Activated CD4-positive, alpha-beta memory T cell treated with anti-CD3 and anti-CD28 coated beads, Interleukin-2, amount 10 ng/mL, durations not matched to agents 7 days and 5 days (primary cell): ENCODE results near the gene GPX4. TPM values are rescaled to one million over a fixed set of nuclear protein-coding genes. Genes with fewer than 3 reads are reported as not detected.
A peak's percentile ranks its signal among the peaks of the same experiment; 100 is the strongest.

Experiments used
- CTCF ChIA-PET: fragments of 350-600 bp; sonication (Branson Sonifier 250); formaldehyde crosslinking; loops from one replicate; lab custom pipeline; 2021; ENCODE audit warnings: antibody characterized with exemption, inconsistent platforms; lab: Charles Lee
- POLR2A ChIA-PET: fragments of 350-600 bp; sonication (Branson Sonifier 250); formaldehyde crosslinking; loops from one replicate; lab custom pipeline; 2021; ENCODE audit warnings: antibody characterized with exemption; lab: Charles Lee
- DNase-seq: peaks from one replicate; pipeline ENCODE4 v3.0.0-alpha.2; 2020
- H3K27ac Mint-ChIP-seq: one replicate; pipeline ENCODE4 v1.8.0; 2021; ENCODE audit warnings: mild to moderate bottlenecking, mixed read lengths
- H3K27me3 Mint-ChIP-seq: one replicate; pipeline ENCODE4 v1.8.0; 2021; ENCODE audit warnings: mixed read lengths
- H3K36me3 Mint-ChIP-seq: one replicate; pipeline ENCODE4 v1.8.0; 2021; ENCODE audit warnings: low read depth, mixed read lengths
- H3K4me1 Mint-ChIP-seq: one replicate; pipeline ENCODE4 v1.8.0; 2021; ENCODE audit warnings: mixed read lengths
- H3K4me3 Mint-ChIP-seq: one replicate; pipeline ENCODE4 v1.8.0; 2021; ENCODE audit warnings: mild to moderate bottlenecking, mixed read lengths
- H3K9me3 Mint-ChIP-seq: one replicate; pipeline ENCODE4 v1.8.0; 2021; ENCODE audit warnings: mixed read lengths
- total RNA-seq, 2 experiments: library from RNA; stranded (reverse); gene quantifications; one replicate each; pipeline ENCODE4 v1.2.3, GENCODE V29; 2021

The GPX4 gene
- total RNA-seq, 2 experiments from 2014 or later, result 141 to 148 TPM

DNA sequence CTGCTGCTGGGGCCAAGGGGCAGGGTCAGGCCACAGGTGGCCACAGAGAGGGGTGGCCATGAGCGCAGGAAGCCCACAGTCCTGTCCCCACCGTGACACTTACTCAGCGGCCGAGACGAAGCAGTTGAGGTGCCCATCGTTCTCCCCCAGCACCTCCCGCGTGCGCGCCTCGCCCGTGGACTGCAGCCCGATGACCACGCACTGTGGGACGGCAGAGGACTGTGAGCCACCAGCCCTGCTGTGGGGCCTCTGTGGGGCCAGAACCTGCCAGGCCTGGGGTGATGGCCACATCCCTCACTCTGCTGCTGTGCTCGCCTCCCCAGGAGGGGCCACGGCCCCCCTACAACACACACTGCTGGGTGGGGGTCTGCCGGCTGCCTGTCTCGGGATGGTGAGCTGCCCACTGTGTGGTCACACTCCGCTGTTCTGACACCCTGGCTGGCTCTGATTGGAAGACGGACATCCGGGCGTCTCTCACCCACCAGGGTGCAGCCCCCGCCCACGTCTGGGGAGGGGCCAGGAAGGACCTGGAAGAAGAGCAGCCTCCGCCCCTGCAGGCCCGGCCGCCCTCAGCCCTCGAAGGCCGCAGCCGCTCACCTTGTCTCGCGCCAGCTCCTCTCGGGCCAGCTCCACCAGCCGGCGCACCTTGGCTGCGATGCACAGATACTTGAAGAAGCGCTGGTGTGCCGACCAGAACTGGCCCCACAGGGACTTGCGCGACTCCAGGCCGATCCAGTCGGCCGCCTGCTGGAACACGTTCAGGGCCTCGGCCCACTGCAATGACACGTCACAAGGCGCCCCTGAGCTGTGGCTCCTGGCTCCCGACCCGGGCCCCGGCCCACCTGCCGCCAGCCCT is 13.2 kb downstream of the GPX4 start:
- CTCF ChIA-PET, result interaction anchor here (0.9 kb wide), 1 partner anchor 13 kb away, joined by 3 read pairs; no protein-coding TSS in a partner anchor
- peaks cover 31% of the 10 kb centered on the region for H3K36me3 Mint-ChIP-seq
- no peak for DNase-seq

GRCh38 chr19:1117654-1118053 is 13.9 kb downstream of the GPX4 start:
- peaks cover 6% of the 10 kb centered on the region for H3K4me1 Mint-ChIP-seq
- ChIA-PET POLR2A (no interaction called here), CTCF (interaction anchor here (1.1 kb wide), 1 partner anchor 76 kb away, joined by 3 read pairs; no protein-coding TSS in a partner anchor)
- peaks cover 31% of the 10 kb centered on the region for H3K36me3 Mint-ChIP-seq
- no peaks in the 10 kb centered on the region for H3K27me3 Mint-ChIP-seq
- H3K27ac Mint-ChIP-seq, result no peak overlapping the region
- H3K9me3 Mint-ChIP-seq, result no peaks in the 10 kb centered on the region
- no peak for DNase-seq
- H3K4me3 Mint-ChIP-seq, result no peak overlapping the region

More for the DNA sequence above, 13.2 kb downstream of the GPX4 start:
- H3K4me1 Mint-ChIP-seq, result peaks cover 6% of the 10 kb centered on the region
- H3K4me3 Mint-ChIP-seq, result no peak overlapping the region
- no peak overlapping the region for H3K27ac Mint-ChIP-seq
- H3K9me3 Mint-ChIP-seq, result no peaks in the 10 kb centered on the region
- H3K27me3 Mint-ChIP-seq, result no peaks in the 10 kb centered on the region
- POLR2A ChIA-PET, result interaction anchor here (1.1 to 1.2 kb wide), 3 partner anchors 14 to 152 kb away, joined by 3 to 5 read pairs (median 5); partner anchors contain the start of gene CIRBP

DNA sequence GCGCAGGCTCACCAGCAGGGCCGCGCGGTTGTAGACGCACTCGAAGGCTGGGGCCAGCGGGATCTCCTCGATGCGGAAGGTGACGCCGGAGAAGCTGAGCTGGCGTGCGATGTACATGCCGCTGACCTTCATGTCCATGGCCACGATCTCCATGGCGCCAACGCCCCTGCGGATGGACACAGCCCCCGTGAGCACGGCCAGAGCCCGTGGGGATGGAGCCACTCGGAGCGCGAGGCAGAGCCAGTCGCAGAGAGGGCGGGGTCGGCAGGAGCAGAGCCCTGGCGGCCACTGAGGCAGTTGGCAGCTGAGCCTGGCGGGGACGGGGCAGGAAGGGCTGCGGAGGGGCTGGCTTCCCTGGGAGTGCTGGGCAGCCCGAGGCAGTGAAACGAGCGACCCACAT is 15.2 kb downstream of the GPX4 start:
- CTCF ChIA-PET, result no interaction called here
- POLR2A ChIA-PET, result no interaction called here
- no peak overlapping the region for H3K4me3 Mint-ChIP-seq
- H3K27me3 Mint-ChIP-seq, result no peaks in the 10 kb centered on the region
- no peak for DNase-seq
- H3K9me3 Mint-ChIP-seq, result no peaks in the 10 kb centered on the region
- no peak overlapping the region for H3K27ac Mint-ChIP-seq
- H3K36me3 Mint-ChIP-seq, result peaks cover 37% of the 10 kb centered on the region
- H3K4me1 Mint-ChIP-seq, result peaks cover 2% of the 10 kb centered on the region

- CTCF ChIA-PET, result no interaction called here
- DNase-seq, result no peak
- Mint-ChIP-seq H3K27me3 (no peaks in the 10 kb centered on the region), H3K27ac (no peak overlapping the region), H3K9me3 (no peaks in the 10 kb centered on the region), H3K4me3 (no peak overlapping the region), H3K36me3 (peaks cover 38% of the 10 kb centered on the region), H3K4me1 (peaks cover 2% of the 10 kb centered on the region)
- POLR2A ChIA-PET, result no interaction called here
These were observed 15.9 kb downstream of the GPX4 start for GRCh38 chr19:1119475-1120217.

GRCh38 chr19:1121395-1121794 is 17.6 kb downstream of the GPX4 start:
- H3K36me3 Mint-ChIP-seq, result peaks cover 46% of the 10 kb centered on the region
- POLR2A ChIA-PET, result no interaction called here
- H3K9me3 Mint-ChIP-seq, result no peaks in the 10 kb centered on the region
- H3K27me3 Mint-ChIP-seq, result no peaks in the 10 kb centered on the region
- H3K4me3 Mint-ChIP-seq, result no peak overlapping the region
- peaks cover 6% of the 10 kb centered on the region for H3K4me1 Mint-ChIP-seq
- no peak for DNase-seq
- no peak overlapping the region for H3K27ac Mint-ChIP-seq
- CTCF ChIA-PET, result no interaction called here

- POLR2A ChIA-PET, result no interaction called here
- no peaks in the 10 kb centered on the region for H3K27me3 Mint-ChIP-seq
- CTCF ChIA-PET, result interaction anchor here (2.3 kb wide), 1 partner anchor 9 kb away, joined by 9 read pairs; no protein-coding TSS in a partner anchor
- H3K4me3 Mint-ChIP-seq, result no peak overlapping the region
- peaks cover 52% of the 10 kb centered on the region for H3K36me3 Mint-ChIP-seq
- H3K9me3 Mint-ChIP-seq, result no peaks in the 10 kb centered on the region
- no peak for DNase-seq
- peaks cover 14% of the 10 kb centered on the region for H3K4me1 Mint-ChIP-seq
- no peak overlapping the region for H3K27ac Mint-ChIP-seq
These were observed 18.5 kb downstream of the GPX4 start for GRCh38 chr19:1122021-1122971.

- H3K27ac Mint-ChIP-seq, result no peak overlapping the region
- peak; percentile 65 for DNase-seq
- no peak overlapping the region for H3K4me3 Mint-ChIP-seq
- POLR2A ChIA-PET, result interaction anchor here (1.4 to 1.5 kb wide), 2 partner anchors 19 to 96 kb away, joined by 3 read pairs; partner anchors contain the start of gene GPX4
- peaks cover 15% of the 10 kb centered on the region for H3K4me1 Mint-ChIP-seq
- H3K36me3 Mint-ChIP-seq, result peaks cover 55% of the 10 kb centered on the region
- no peaks in the 10 kb centered on the region for H3K9me3 Mint-ChIP-seq
- CTCF ChIA-PET, result interaction anchor here (2.3 kb wide), 1 partner anchor 10 kb away, joined by 9 read pairs; no protein-coding TSS in a partner anchor
- no peaks in the 10 kb centered on the region for H3K27me3 Mint-ChIP-seq
These were observed 19.2 kb downstream of the GPX4 start for GRCh38 chr19:1122972-1123363.

- no peak overlapping the region for H3K27ac Mint-ChIP-seq
- POLR2A ChIA-PET, result interaction anchor here (1.4 to 1.5 kb wide), 2 partner anchors 19 to 96 kb away, joined by 3 read pairs; partner anchors contain the start of gene GPX4
These were observed 19.6 kb downstream of the GPX4 start for GRCh38 chr19:1123381-1123780.

DNA sequence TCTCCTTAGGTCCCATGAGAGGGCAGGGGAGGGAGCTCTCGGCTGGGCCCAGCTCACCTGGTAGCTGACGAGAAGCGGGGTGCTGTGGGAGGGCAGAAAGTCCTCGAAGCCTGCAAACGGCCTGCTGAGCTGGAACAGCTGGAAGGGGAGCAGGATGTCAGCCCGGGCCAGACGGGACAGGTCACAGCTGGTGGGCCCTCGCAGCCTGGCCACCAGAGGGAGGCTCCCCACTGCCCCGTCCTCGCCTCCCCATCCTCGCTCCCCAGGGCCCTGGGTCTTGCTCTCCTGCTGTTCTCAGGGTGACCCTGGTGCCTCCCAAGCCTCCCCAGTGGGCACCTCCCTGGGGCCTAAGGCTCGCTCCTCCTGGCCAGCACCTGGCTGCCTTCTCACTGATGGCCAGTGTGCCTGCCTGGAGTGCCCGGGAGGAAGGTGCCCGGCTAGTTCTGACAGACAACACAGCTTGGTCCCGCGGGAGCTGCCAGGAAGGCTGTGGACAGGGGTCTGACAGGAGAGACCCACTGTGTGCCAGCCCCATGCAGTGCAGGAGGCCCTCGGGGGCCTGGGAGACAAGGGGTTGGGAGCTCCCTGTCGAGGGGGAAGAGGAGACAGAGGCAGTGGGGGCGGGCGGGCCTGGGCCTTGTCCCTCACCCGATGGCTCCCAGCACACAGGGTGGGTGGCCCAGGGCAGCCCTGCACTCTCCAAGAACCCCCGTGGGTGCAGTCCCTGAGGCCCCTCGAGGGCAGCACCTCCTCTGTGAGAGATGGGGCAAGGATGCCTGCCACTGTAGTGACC is 20.3 kb downstream of the GPX4 start:
- Mint-ChIP-seq H3K4me3 (no peak overlapping the region), H3K27me3 (no peaks in the 10 kb centered on the region), H3K4me1 (peaks cover 17% of the 10 kb centered on the region), H3K36me3 (peaks cover 47% of the 10 kb centered on the region), H3K9me3 (no peaks in the 10 kb centered on the region), H3K27ac (no peak overlapping the region)
- CTCF ChIA-PET, result interaction anchor here (2.3 kb wide), 1 partner anchor 11 kb away, joined by 9 read pairs; no protein-coding TSS in a partner anchor
- DNase-seq, result no peak
- POLR2A ChIA-PET, result interaction anchor here (1.2 to 1.5 kb wide), 3 partner anchors 11 to 97 kb away, joined by 3 to 5 read pairs (median 3); partner anchors contain the start of gene GPX4

More at GRCh38 chr19:1123381-1123780, 19.6 kb downstream of the GPX4 start:
- Mint-ChIP-seq H3K9me3 (no peaks in the 10 kb centered on the region), H3K36me3 (peaks cover 51% of the 10 kb centered on the region), H3K27me3 (no peaks in the 10 kb centered on the region), H3K4me3 (no peak overlapping the region), H3K4me1 (peaks cover 16% of the 10 kb centered on the region)
- CTCF ChIA-PET, result interaction anchor here (2.3 kb wide), 1 partner anchor 10 kb away, joined by 9 read pairs; no protein-coding TSS in a partner anchor
- no peak for DNase-seq

DNA sequence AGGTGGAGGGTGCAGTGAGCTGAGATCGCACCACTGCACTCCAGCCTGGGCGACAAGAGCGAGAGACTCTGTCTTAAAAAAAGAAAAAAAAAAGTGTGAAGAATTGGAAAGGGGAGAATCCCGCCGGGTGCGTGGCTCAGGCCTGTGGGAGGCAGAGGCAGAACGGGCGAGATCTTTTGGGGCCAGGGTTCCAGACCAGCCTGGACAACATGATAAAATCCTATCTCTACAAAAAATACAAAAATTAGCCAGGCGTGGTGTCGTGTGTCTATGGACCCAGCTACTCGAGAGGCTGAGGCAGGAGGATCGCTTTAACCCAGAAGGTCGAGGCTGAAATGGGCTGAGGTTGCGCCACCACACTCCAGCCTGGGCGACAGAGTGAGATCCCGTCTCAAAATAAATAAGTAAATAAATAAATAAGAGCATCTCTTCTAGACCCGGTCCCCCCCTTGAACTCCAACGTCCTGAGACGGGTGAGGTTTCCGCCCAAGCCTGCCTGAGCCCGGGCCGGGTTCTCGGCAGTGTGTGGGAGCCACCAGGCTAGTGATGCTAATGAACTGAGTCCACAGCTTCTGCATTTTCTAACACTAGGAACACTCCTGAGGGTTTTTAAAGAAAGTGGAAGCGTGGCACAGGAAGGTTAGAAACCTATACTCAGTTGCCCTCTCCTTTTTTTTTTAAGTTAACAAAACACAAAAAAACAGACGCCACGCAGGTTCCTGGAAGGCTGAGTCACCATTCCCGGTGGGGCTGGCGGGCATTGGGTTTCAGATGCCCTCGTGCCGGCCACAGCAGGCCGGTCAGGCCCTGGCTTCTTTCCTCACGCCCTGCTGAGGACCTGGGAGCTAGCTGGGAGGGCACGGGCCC is 22.0 kb downstream of the GPX4 start:
- POLR2A ChIA-PET, result no interaction called here
- no peak for DNase-seq

More for the DNA sequence above, 22.0 kb downstream of the GPX4 start:
- no peaks in the 10 kb centered on the region for H3K9me3 Mint-ChIP-seq
- peaks cover 35% of the 10 kb centered on the region for H3K4me1 Mint-ChIP-seq
- H3K36me3 Mint-ChIP-seq, result peaks cover 43% of the 10 kb centered on the region
- H3K27ac Mint-ChIP-seq, result no peak overlapping the region
- no peaks in the 10 kb centered on the region for H3K27me3 Mint-ChIP-seq
- CTCF ChIA-PET, result no interaction called here
- no peak overlapping the region for H3K4me3 Mint-ChIP-seq
